ENCODE measurements around the gene SH3BP2.

SH3BP2 gene

GRCh38 chr4:2817701-2818350, 24.9 kb downstream of the SH3BP2 start:
- in situ Hi-C loops (cut with HindIII; ENCODE audit: low sequenced_read_pairs), result no loop called here

GRCh38 chr4:2818351-2818939, 25.6 kb downstream of the SH3BP2 start:
- in situ Hi-C loops (cut with HindIII; ENCODE audit: low sequenced_read_pairs), result no loop called here

- in situ Hi-C loops (cut with HindIII; ENCODE audit: low sequenced_read_pairs), result no loop called here
These were observed 26.6 kb downstream of the SH3BP2 start for GRCh38 chr4:2819244-2820215.

- in situ Hi-C loops (cut with HindIII; ENCODE audit: low sequenced_read_pairs), result no loop called here
These were observed 27.5 kb downstream of the SH3BP2 start for GRCh38 chr4:2820216-2820982.

GRCh38 chr4:2822461-2823300, 29.8 kb downstream of the SH3BP2 start:
- in situ Hi-C loops (cut with HindIII; ENCODE audit: low sequenced_read_pairs), result no loop called here

GRCh38 chr4:2823301-2823670, 30.4 kb downstream of the SH3BP2 start:
- in situ Hi-C loops (cut with HindIII; ENCODE audit: low sequenced_read_pairs), result no loop called here

- in situ Hi-C loops (cut with HindIII; ENCODE audit: low sequenced_read_pairs), result no loop called here
These were observed 30.9 kb downstream of the SH3BP2 start for GRCh38 chr4:2823671-2824328.

GRCh38 chr4:2824329-2824835, 31.5 kb downstream of the SH3BP2 start:
- in situ Hi-C loops (cut with HindIII; ENCODE audit: low sequenced_read_pairs), result no loop called here

- in situ Hi-C loops (cut with HindIII; ENCODE audit: low sequenced_read_pairs), result no loop called here
These were observed 32.0 kb downstream of the SH3BP2 start for GRCh38 chr4:2824836-2825381.

GRCh38 chr4:2825740-2826139, 32.9 kb downstream of the SH3BP2 start:
- in situ Hi-C loops (cut with HindIII; ENCODE audit: low sequenced_read_pairs), result no loop called here

GRCh38 chr4:2827071-2827873, 34.4 kb downstream of the SH3BP2 start:
- in situ Hi-C loops (cut with HindIII; ENCODE audit: low sequenced_read_pairs), result no loop called here

- in situ Hi-C loops (cut with HindIII; ENCODE audit: low sequenced_read_pairs), result no loop called here
These were observed 35.2 kb downstream of the SH3BP2 start for GRCh38 chr4:2827874-2828751.

- in situ Hi-C loops (cut with HindIII; ENCODE audit: low sequenced_read_pairs), result no loop called here
These were observed 35.9 kb downstream of the SH3BP2 start for GRCh38 chr4:2828758-2829181.

GRCh38 chr4:2829321-2829932, 36.5 kb downstream of the SH3BP2 start:
- in situ Hi-C loops (cut with HindIII; ENCODE audit: low sequenced_read_pairs), result no loop called here

GRCh38 chr4:2829933-2830451, 37.1 kb downstream of the SH3BP2 start:
- in situ Hi-C loops (cut with HindIII; ENCODE audit: low sequenced_read_pairs), result no loop called here
